ENCODE measurements around the gene SLCO1A2. TPM values are rescaled to one million over a fixed set of nuclear protein-coding genes. Genes with fewer than 3 reads are reported as not detected.

SLCO1A2 gene, protein sequence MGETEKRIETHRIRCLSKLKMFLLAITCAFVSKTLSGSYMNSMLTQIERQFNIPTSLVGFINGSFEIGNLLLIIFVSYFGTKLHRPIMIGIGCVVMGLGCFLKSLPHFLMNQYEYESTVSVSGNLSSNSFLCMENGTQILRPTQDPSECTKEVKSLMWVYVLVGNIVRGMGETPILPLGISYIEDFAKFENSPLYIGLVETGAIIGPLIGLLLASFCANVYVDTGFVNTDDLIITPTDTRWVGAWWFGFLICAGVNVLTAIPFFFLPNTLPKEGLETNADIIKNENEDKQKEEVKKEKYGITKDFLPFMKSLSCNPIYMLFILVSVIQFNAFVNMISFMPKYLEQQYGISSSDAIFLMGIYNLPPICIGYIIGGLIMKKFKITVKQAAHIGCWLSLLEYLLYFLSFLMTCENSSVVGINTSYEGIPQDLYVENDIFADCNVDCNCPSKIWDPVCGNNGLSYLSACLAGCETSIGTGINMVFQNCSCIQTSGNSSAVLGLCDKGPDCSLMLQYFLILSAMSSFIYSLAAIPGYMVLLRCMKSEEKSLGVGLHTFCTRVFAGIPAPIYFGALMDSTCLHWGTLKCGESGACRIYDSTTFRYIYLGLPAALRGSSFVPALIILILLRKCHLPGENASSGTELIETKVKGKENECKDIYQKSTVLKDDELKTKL
- not detected in 2 replicates for total RNA-seq

DNA sequence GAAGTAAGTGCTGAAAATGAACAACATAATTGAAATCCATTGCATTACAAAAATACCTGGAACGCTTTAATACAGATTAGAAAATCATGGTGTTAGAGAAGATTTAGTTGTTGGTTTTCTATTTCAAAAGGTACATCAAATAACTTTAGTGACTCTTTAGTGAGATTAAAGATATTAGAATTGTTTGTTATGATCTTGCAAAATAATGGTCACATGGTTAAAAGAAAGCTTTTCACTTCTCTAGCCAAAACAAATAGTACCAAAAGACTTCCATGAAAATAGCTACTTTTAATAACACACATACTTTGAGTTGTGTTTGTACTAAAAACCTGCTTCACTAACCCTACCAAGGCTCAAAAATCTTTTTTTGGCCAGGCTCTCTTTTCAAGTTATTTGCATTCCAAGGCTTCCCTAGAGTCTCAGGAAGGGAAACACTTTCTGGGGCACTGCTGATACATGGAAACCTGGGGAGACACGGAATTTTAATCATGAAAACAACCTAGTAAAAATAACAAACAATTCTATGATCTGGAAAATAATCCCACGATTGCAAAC lies at the start of gene SLCO1A2:
Gene SLCO1A2 (minus strand): TSS at position 147 of the 555 bp plus-strand sequence. CDS start 270 bp downstream, outside the sequence.

DNA sequence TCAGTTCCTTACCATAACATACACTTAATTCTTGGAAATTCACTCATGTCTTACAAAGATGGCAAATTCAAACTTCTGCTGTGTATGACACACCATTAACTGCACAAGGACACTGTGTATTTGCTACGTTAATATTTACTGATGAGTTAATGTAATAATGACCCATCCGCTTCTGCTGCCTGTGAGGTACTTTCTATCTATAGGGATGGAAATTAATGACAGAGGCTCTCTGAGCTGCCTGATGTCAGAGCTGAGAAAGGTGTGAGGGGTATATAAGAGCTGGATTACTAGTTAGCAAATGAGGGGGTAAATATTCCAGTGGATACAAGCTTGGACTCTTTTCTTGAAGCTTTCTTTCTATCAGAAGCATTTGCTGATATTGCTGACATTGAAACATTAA lies 37.9 kb upstream of the SLCO1A2 start, which contains the start of gene IAPP:
Gene IAPP (plus strand): TSS at position 301 of the 400 bp plus-strand sequence. CDS start 450 bp downstream, outside the sequence.

Other genes starting within 250 kb of the SLCO1A2 start
- not detected in 2 replicates for gene SLCO1B1, start 203.7 kb downstream of the SLCO1A2 start, total RNA-seq
- not detected in 2 replicates for gene IAPP, start 38.0 kb upstream of the SLCO1A2 start, total RNA-seq
- gene PYROXD1, start 102.7 kb upstream of the SLCO1A2 start, total RNA-seq, result 6.9 and 19.3 TPM in 2 replicates
- 68.1 and 130 TPM in 2 replicates for gene RECQL, start 166.7 kb upstream of the SLCO1A2 start, total RNA-seq
- gene GOLT1B, start 166.9 kb upstream of the SLCO1A2 start, total RNA-seq, result 39.9 and 50.9 TPM in 2 replicates
- 0.50 TPM in 1 of 2 replicates, not detected in the other for gene SPX, start 191.4 kb upstream of the SLCO1A2 start, total RNA-seq